HepG2 (cell line): Measurements from ENCODE around the gene CTRL. TPM values are rescaled to one million over a fixed set of nuclear protein-coding genes. Genes with fewer than 3 reads are reported as not detected.

ENCODE experiments used
- ARNT2 ChIP-seq: sonication (generic); formaldehyde crosslinking; IDR thresholded peaks from 2 replicates; pipeline ENCODE4 v1.8.0; 2022; ENCODE audit warnings: mild to moderate bottlenecking, low read depth, missing genetic modification reagents, moderate library complexity
- CENPBD1 ChIP-seq: sonication (generic); formaldehyde crosslinking; IDR thresholded peaks from 2 replicates; pipeline ENCODE4 v1.8.0; 2022; ENCODE audit warnings: missing genetic modification reagents, low read depth, mild to moderate bottlenecking, borderline replicate concordance
- CENPT ChIP-seq: sonication (generic); formaldehyde crosslinking; IDR thresholded peaks from 2 replicates; pipeline ENCODE4 v1.8.0; 2022; ENCODE audit warnings: low read depth, mild to moderate bottlenecking, moderate library complexity, missing genetic modification reagents
- ETV5 ChIP-seq: IDR thresholded peaks from 2 replicates; pipeline ENCODE4 v1.6.1; 2018; ENCODE audit warnings: missing biosample characterization, missing genetic modification reagents, inconsistent platforms, borderline replicate concordance
- IKZF5 ChIP-seq: IDR thresholded peaks from 2 replicates; pipeline ENCODE4 v1.6.1; 2018; ENCODE audit warnings: missing genetic modification reagents, mild to moderate bottlenecking, missing compliant biosample characterization
- MATR3 ChIP-seq: sonication (generic); formaldehyde crosslinking; IDR thresholded peaks from 2 replicates; pipeline ENCODE4 v1.4.0; 2020; ENCODE audit warnings: missing genetic modification reagents
- MEF2D ChIP-seq: sonication (generic); formaldehyde crosslinking; IDR thresholded peaks from 2 replicates; pipeline ENCODE4 v1.5.1; 2020; ENCODE audit warnings: mild to moderate bottlenecking, missing genetic modification reagents
- MXI1 ChIP-seq: IDR thresholded peaks from 3 replicates; pipeline ENCODE4 v1.6.1; 2012; ENCODE audit warnings: low read depth, low read length, inconsistent platforms, borderline replicate concordance
- NONO ChIP-seq, 2 experiments: fragments of 450-650 bp in 1 of 2; sonication (generic) in 1 of 2; formaldehyde crosslinking in 1 of 2; IDR thresholded peaks in 1 of 2; conservative IDR thresholded peaks in 1 of 2; 2 replicates each; pipeline versions ENCODE4 v1.6.1 to v1.8.0; 2017 to 2022; ENCODE audit warnings: mild to moderate bottlenecking in 1 of 2, missing genetic modification reagents in 1 of 2, moderate library complexity in 1 of 2
- SP2 ChIP-seq: sonication (generic); formaldehyde crosslinking; IDR thresholded peaks from 2 replicates; pipeline ENCODE4 v1.5.1; 2020; ENCODE audit warnings: mild to moderate bottlenecking, missing genetic modification reagents
- TAF15 ChIP-seq: fragments of 200-400 bp; formaldehyde crosslinking; IDR thresholded peaks from one replicate; pipeline ENCODE4 v1.6.1; 2018; ENCODE audit warnings: mild to moderate bottlenecking, low read depth, low read length; ENCODE audit not compliant: poor library complexity, severe bottlenecking
- THRA ChIP-seq: sonication (generic); formaldehyde crosslinking; IDR thresholded peaks from 2 replicates; pipeline ENCODE4 v1.4.0; 2020; ENCODE audit warnings: missing genetic modification reagents, borderline replicate concordance
- ZBTB7B ChIP-seq: sonication (generic); formaldehyde crosslinking; IDR thresholded peaks from 2 replicates; pipeline ENCODE4 v1.4.0; 2020; ENCODE audit warnings: missing genetic modification reagents
- ZNF12 ChIP-seq: sonication (generic); formaldehyde crosslinking; IDR thresholded peaks from 2 replicates; pipeline ENCODE4 v1.5.0; 2020; ENCODE audit warnings: missing genetic modification reagents
- ZNF17 ChIP-seq: sonication (generic); formaldehyde crosslinking; IDR thresholded peaks from 2 replicates; pipeline ENCODE4 v1.5.0; 2020; ENCODE audit warnings: mild to moderate bottlenecking, missing genetic modification reagents
- ZNF432 ChIP-seq: sonication (generic); formaldehyde crosslinking; IDR thresholded peaks from 2 replicates; pipeline ENCODE4 v1.5.0; 2020; ENCODE audit warnings: missing genetic modification reagents, mild to moderate bottlenecking, borderline replicate concordance
- ZNF672 ChIP-seq: sonication (generic); formaldehyde crosslinking; IDR thresholded peaks from 2 replicates; pipeline ENCODE4 v1.8.1; 2022; ENCODE audit warnings: missing genetic modification reagents
- ZNF883 ChIP-seq: sonication (generic); formaldehyde crosslinking; IDR thresholded peaks from 2 replicates; pipeline ENCODE4 v1.5.1; 2020; ENCODE audit warnings: mild to moderate bottlenecking, missing genetic modification reagents; ENCODE audit errors: not compliant biosample characterization
- ZZZ3 ChIP-seq: sonication (generic); formaldehyde crosslinking; IDR thresholded peaks from 2 replicates; pipeline ENCODE4 v1.4.0; 2020; ENCODE audit warnings: missing genetic modification reagents, mild to moderate bottlenecking, borderline replicate concordance
- polyA plus RNA-seq, 8 experiments: library from polyadenylated mRNA; depleted of rRNA in 3 of 8; stranded (reverse) in 7 of 8; unstranded in 1 of 8; fragments of >200 nt; fragmentation: Illumina TruSeq in 4 of 8; extraction: Trizol in 4 of 8; gene quantifications; 2 replicates each; pipeline versions ENCODE4 v1.2.1 to v1.2.3, GENCODE V29; 2011 to 2016; ENCODE audit warnings: low read depth in 4 of 8, missing spikeins in 1 of 8, mixed read lengths in 1 of 8; ENCODE audit not compliant: insufficient read depth in 1 of 8
- total RNA-seq, 5 experiments: library from RNA; depleted of rRNA; stranded (reverse); fragments of >200 nt; fragmentation: Illumina TruSeq; extraction: Trizol; gene quantifications; 2 replicates each; pipeline ENCODE4 v1.2.3, GENCODE V29; 2016; ENCODE audit warnings: low read depth in 1 of 5
- TF ChIP-seq, protein P1 (sequence below): sonication (generic); formaldehyde crosslinking; IDR thresholded peaks from 2 replicates; pipeline ENCODE4 v1.4.0; 2020; ENCODE audit warnings: missing genetic modification reagents

The CTRL gene
- total and polyA plus RNA-seq, 2 of the 13 experiments (the other 11 are each of a cell fraction or from before 2014, with no cell fraction given): 1.9 to 2.7 TPM

DNA sequence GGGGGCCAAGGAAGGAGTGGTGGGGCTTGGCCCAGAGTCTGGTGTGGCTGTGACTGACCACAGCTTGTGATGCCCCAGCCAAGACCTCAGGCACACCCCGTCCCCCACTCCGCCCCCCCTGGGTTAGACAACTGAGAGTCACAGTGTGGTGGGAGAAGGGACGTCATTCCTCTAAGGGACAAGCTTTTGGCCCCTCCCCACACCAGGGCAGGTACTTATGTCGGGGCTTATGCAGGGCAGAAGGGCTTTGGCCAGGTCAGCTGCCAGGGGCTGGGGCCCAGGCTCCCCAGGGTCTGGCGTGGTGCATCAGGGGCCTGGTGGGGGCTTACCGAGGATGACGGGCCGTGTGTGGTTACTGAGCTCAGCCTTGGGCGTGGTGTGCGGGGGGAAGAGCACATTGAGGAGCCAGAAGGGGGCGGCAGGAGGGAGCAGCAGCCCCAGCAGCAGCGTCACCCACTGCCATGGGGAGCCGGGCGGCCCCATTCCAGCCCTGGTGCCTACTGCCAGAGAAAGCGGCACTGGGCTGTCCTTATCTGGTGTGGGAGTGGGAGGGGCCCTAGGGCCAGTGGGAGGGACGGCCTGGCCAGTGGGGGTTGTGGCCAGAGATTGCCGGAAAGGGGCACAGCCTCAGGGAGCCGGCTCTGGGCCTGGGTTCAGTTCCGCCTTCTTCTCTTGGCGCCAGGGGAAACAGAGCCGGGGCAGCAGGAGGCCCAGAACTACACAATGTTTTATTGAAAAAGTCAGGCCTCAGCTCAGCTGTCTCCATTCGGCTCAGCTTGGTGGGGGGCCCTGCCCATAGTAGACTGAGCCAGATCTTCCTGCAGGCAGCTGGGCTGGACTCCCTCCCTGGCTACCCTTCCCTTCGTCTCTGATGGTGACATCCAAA, 12.2 kb upstream of the CTRL start, which contains the start of gene LCAT (continued):
- TF ChIP-seq MEF2D (CRISPR knock-in tag) (no peak; the same call in 1 of the 2 replicates), ZBTB7B (CRISPR knock-in tag) (no peak), ZNF12 (CRISPR knock-in tag) (peak; percentile 65; the same call in 1 of the 2 replicates), ZNF672 (CRISPR knock-in tag) (no peak), ZNF883 (CRISPR knock-in tag) (peak; percentile 71), ZNF17 (no peak), ZZZ3 (CRISPR knock-in tag) (no peak), ETV5 (peak; percentile 54), CENPBD1 (CRISPR knock-in tag) (no peak), SP2 (CRISPR knock-in tag) (peak; percentile 34; the same call in 1 of the 2 replicates), NONO (IDR thresholded peaks at IDR 0.05) (no peak), NONO (CRISPR knock-in tag; conservative IDR thresholded peaks at IDR 0.05) (0 out of 2 replicates have a peak, but pooled peaks have one; percentile 15), CENPT (CRISPR knock-in tag) (no peak), ZNF432 (CRISPR knock-in tag) (no peak), THRA (CRISPR knock-in tag) (peak; percentile 33; the same call in 1 of the 2 replicates), MXI1 (peak; percentile 58; the same call in 1 of the 3 replicates), MATR3 (CRISPR knock-in tag) (no peak), TAF15 (no peak), IKZF5 (no peak; the same call in 1 of the 2 replicates), ARNT2 (CRISPR knock-in tag) (no peak; the same call in 1 of the 2 replicates)
- TF ChIP-seq, protein P1, sequence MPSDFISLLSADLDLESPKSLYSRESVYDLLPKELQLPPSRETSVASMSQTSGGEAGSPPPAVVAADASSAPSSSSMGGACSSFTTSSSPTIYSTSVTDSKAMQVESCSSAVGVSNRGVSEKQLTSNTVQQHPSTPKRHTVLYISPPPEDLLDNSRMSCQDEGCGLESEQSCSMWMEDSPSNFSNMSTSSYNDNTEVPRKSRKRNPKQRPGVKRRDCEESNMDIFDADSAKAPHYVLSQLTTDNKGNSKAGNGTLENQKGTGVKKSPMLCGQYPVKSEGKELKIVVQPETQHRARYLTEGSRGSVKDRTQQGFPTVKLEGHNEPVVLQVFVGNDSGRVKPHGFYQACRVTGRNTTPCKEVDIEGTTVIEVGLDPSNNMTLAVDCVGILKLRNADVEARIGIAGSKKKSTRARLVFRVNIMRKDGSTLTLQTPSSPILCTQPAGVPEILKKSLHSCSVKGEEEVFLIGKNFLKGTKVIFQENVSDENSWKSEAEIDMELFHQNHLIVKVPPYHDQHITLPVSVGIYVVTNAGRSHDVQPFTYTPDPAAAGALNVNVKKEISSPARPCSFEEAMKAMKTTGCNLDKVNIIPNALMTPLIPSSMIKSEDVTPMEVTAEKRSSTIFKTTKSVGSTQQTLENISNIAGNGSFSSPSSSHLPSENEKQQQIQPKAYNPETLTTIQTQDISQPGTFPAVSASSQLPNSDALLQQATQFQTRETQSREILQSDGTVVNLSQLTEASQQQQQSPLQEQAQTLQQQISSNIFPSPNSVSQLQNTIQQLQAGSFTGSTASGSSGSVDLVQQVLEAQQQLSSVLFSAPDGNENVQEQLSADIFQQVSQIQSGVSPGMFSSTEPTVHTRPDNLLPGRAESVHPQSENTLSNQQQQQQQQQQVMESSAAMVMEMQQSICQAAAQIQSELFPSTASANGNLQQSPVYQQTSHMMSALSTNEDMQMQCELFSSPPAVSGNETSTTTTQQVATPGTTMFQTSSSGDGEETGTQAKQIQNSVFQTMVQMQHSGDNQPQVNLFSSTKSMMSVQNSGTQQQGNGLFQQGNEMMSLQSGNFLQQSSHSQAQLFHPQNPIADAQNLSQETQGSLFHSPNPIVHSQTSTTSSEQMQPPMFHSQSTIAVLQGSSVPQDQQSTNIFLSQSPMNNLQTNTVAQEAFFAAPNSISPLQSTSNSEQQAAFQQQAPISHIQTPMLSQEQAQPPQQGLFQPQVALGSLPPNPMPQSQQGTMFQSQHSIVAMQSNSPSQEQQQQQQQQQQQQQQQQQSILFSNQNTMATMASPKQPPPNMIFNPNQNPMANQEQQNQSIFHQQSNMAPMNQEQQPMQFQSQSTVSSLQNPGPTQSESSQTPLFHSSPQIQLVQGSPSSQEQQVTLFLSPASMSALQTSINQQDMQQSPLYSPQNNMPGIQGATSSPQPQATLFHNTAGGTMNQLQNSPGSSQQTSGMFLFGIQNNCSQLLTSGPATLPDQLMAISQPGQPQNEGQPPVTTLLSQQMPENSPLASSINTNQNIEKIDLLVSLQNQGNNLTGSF (CRISPR knock-in tag): no peak
